Measurements from ENCODE around the gene CDC37.

CDC37 gene

GRCh38 chr19:10422046-10422461, 18.7 kb upstream of the CDC37 start:
- no peak for DNase-seq
- no peak overlapping the region for H3K27ac ChIP-seq
- H3K4me3 ChIP-seq (ENCODE audit: low read depth, low read length), result no peak overlapping the region
- H3K36me3 ChIP-seq (replicated peaks), result no peaks in the 10 kb centered on the region
- H3K27me3 ChIP-seq (replicated peaks), result no peaks in the 10 kb centered on the region
- TF ChIP-seq CTCF (IDR thresholded peaks at IDR 0.05; ENCODE audit: low read depth, low read length, missing control alignments), result no peak
- in situ Hi-C loops (cut with HindIII; ENCODE audit: low pct_ligation_motif_present, low sequenced_read_pairs), result no loop called here

GRCh38 chr19:10421240-10422045, 18.1 kb upstream of the CDC37 start:
- Histone ChIP-seq H3K36me3 (replicated peaks) (no peaks in the 10 kb centered on the region), H3K27ac (no peak overlapping the region), H3K27me3 (replicated peaks) (no peaks in the 10 kb centered on the region), H3K4me3 (ENCODE audit: low read depth, low read length) (peak overlapping the region; percentile 5)
- TF ChIP-seq CTCF (IDR thresholded peaks at IDR 0.05; ENCODE audit: low read depth, low read length, missing control alignments), result no peak
- in situ Hi-C loops (cut with HindIII; ENCODE audit: low pct_ligation_motif_present, low sequenced_read_pairs), result no loop called here
- no peak for DNase-seq

GRCh38 chr19:10420444-10421239, 17.3 kb upstream of the CDC37 start, which contains the start of gene PDE4A:
Gene PDE4A, plus strand, starts transcription at chr19:10420538. Its CDS starts 227 bp downstream, at chr19:10420765.
- TF ChIP-seq CTCF (IDR thresholded peaks at IDR 0.05; ENCODE audit: low read depth, low read length, missing control alignments), result peak; percentile 64
- Histone ChIP-seq H3K27me3 (replicated peaks) (no peaks in the 10 kb centered on the region), H3K27ac (no peak within 1 kb of the TSS), H3K4me3 (ENCODE audit: low read depth, low read length) (peak within 1 kb of the TSS; percentile 57), H3K36me3 (replicated peaks) (no peaks in the 10 kb centered on the region)
- no peak for DNase-seq
- in situ Hi-C loops (cut with HindIII; ENCODE audit: low pct_ligation_motif_present, low sequenced_read_pairs), result no loop called here

GRCh38 chr19:10419646-10420443, 16.5 kb upstream of the CDC37 start:
- Histone ChIP-seq H3K27ac (no peak overlapping the region), H3K36me3 (replicated peaks) (no peaks in the 10 kb centered on the region), H3K4me3 (ENCODE audit: low read depth, low read length) (peak overlapping the region; percentile 57), H3K27me3 (replicated peaks) (no peaks in the 10 kb centered on the region)
- in situ Hi-C loops (cut with HindIII; ENCODE audit: low pct_ligation_motif_present, low sequenced_read_pairs), result no loop called here
- DNase-seq, result peak; percentile 91
- no peak for TF ChIP-seq CTCF (IDR thresholded peaks at IDR 0.05; ENCODE audit: low read depth, low read length, missing control alignments)

- no peak for TF ChIP-seq CTCF (IDR thresholded peaks at IDR 0.05; ENCODE audit: low read depth, low read length, missing control alignments)
- Histone ChIP-seq H3K27me3 (replicated peaks) (no peaks in the 10 kb centered on the region), H3K4me3 (ENCODE audit: low read depth, low read length) (peak overlapping the region; percentile 57), H3K27ac (no peak overlapping the region), H3K36me3 (replicated peaks) (no peaks in the 10 kb centered on the region)
- DNase-seq, result no peak
- in situ Hi-C loops (cut with HindIII; ENCODE audit: low pct_ligation_motif_present, low sequenced_read_pairs), result no loop called here
Measured at GRCh38 chr19:10419200-10419645, 15.9 kb upstream of the CDC37 start.
